ENCODE data around the gene ABHD12.

ABHD12 gene

GRCh38 chr20:25306991-25307903 lies 83.4 kb downstream of the ABHD12 start:
- no peak for DNase-seq (ENCODE audit: low read depth in 2 of 2)

GRCh38 chr20:25304025-25304549 lies 86.5 kb downstream of the ABHD12 start:
- DNase-seq (ENCODE audit: low read depth in 2 of 2) = no peak

- no peak for DNase-seq (ENCODE audit: low read depth in 2 of 2)
These were observed 87.2 kb downstream of the ABHD12 start for GRCh38 chr20:25303292-25304024.

- no peak for DNase-seq (ENCODE audit: low read depth in 2 of 2)
These were observed 88.0 kb downstream of the ABHD12 start for GRCh38 chr20:25302596-25302995.

- no peak for DNase-seq (ENCODE audit: low read depth in 2 of 2)
These were observed 89.2 kb downstream of the ABHD12 start for GRCh38 chr20:25301357-25301920.

GRCh38 chr20:25300496-25301170 lies 90.0 kb downstream of the ABHD12 start:
- no peak for DNase-seq (ENCODE audit: low read depth in 2 of 2)

- no peak for DNase-seq (ENCODE audit: low read depth in 2 of 2)
These were observed 90.8 kb downstream of the ABHD12 start for GRCh38 chr20:25299806-25300205.

GRCh38 chr20:25297141-25297905 lies 93.3 kb downstream of the ABHD12 start:
- no peak for DNase-seq (ENCODE audit: low read depth in 2 of 2)

- no peak for DNase-seq (ENCODE audit: low read depth in 2 of 2)
These were observed 94.2 kb downstream of the ABHD12 start for GRCh38 chr20:25296094-25297093.

GRCh38 chr20:25295386-25296093 lies 95.1 kb downstream of the ABHD12 start:
- DNase-seq (ENCODE audit: low read depth in 2 of 2) = no peak

GRCh38 chr20:25294459-25295385 lies 95.9 kb downstream of the ABHD12 start:
- DNase-seq (ENCODE audit: low read depth in 2 of 2) = peak in 1 of 2 donors; percentile 13

- no peak for DNase-seq (ENCODE audit: low read depth in 2 of 2)
These were observed 96.7 kb downstream of the ABHD12 start for GRCh38 chr20:25293910-25294458.

- DNase-seq (ENCODE audit: low read depth in 2 of 2) = no peak
These were observed 97.1 kb downstream of the ABHD12 start for GRCh38 chr20:25293507-25293906.

- DNase-seq (ENCODE audit: low read depth in 2 of 2) = no peak
These were observed 98.3 kb downstream of the ABHD12 start for GRCh38 chr20:25292176-25292891.

- DNase-seq (ENCODE audit: low read depth in 2 of 2) = no peak
These were observed 99.1 kb downstream of the ABHD12 start for GRCh38 chr20:25291432-25292133.

Measured in activated CD8-positive, alpha-beta memory T cell treated with anti-CD3 and anti-CD28 coated beads for 4 hours (primary cell).